Brain microvascular endothelial cell (primary cell): Measurements from ENCODE around the gene MSI2.

Experiments used
- DNase-seq: peaks from one replicate; pipeline ENCODE4 v3.0.0-alpha.2; 2020
- H3K27ac ChIP-seq: fragments of 250-450 bp; sonication (Bioruptor Pico); 2 replicates; pipeline ENCODE4 v1.5.1; 2020; ENCODE audit warnings: mild to moderate bottlenecking, moderate library complexity
- H3K27me3 ChIP-seq: fragments of 250-450 bp; sonication (Bioruptor Pico); replicated peaks from 2 replicates; pipeline ENCODE4 v1.5.1; 2020; ENCODE audit warnings: mild to moderate bottlenecking
- H3K36me3 ChIP-seq: fragments of 250-450 bp; sonication (Bioruptor Pico); replicated peaks from 2 replicates; pipeline ENCODE4 v1.5.1; 2020; ENCODE audit warnings: mild to moderate bottlenecking
- H3K4me3 ChIP-seq: 2 replicates; pipeline ENCODE4 v1.5.1; 2011; ENCODE audit warnings: low read depth, mild to moderate bottlenecking, control low read depth, low read length, moderate library complexity
- in situ Hi-C: cut with HindIII; loops from 2 replicates; pipeline ENCODE4 v1.10.0; 2017; ENCODE audit warnings: low sequenced_read_pairs, low pct_ligation_motif_present
- TF ChIP-seq, protein P1 (sequence below): IDR thresholded peaks from 2 replicates; pipeline ENCODE4 v1.5.1; 2011; ENCODE audit warnings: low read depth, mild to moderate bottlenecking, moderate library complexity, low read length, control low read depth, inconsistent platforms; ENCODE audit errors: missing control alignments

The MSI2 gene

DNA sequence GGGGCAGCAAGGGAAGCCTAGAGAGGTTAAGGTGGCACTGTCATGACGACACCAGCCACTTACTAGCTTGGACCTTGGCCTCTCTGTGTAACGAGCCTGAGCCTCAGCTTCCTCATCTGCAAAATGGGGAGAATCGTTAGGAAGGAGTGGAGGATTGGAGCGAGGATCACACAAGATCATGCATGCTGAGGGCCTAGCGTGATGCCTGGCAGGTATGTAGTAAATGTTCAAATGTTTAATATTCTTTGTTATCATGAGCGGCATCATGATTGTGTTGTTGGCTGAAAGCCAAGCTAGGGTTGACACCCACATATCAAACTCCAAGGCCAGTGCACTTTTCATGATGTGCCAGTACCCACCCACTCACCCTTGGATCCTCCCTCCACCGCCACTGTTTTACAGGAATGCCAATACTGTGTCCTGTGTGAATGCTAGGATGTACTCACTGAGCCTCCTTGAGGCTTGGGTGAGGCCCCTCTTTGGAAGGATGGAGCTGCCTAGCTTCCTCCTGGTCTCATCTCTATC is 192.5 kb downstream of the MSI2 start:
- Histone ChIP-seq H3K4me3 (no peak overlapping the region), H3K27me3 (no peaks in the 10 kb centered on the region), H3K27ac (no peak overlapping the region), H3K36me3 (no peaks in the 10 kb centered on the region)
- in situ Hi-C loops, result no loop called here
- no peak for DNase-seq
- TF ChIP-seq, protein P1, sequence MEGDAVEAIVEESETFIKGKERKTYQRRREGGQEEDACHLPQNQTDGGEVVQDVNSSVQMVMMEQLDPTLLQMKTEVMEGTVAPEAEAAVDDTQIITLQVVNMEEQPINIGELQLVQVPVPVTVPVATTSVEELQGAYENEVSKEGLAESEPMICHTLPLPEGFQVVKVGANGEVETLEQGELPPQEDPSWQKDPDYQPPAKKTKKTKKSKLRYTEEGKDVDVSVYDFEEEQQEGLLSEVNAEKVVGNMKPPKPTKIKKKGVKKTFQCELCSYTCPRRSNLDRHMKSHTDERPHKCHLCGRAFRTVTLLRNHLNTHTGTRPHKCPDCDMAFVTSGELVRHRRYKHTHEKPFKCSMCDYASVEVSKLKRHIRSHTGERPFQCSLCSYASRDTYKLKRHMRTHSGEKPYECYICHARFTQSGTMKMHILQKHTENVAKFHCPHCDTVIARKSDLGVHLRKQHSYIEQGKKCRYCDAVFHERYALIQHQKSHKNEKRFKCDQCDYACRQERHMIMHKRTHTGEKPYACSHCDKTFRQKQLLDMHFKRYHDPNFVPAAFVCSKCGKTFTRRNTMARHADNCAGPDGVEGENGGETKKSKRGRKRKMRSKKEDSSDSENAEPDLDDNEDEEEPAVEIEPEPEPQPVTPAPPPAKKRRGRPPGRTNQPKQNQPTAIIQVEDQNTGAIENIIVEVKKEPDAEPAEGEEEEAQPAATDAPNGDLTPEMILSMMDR, result no peak

DNA sequence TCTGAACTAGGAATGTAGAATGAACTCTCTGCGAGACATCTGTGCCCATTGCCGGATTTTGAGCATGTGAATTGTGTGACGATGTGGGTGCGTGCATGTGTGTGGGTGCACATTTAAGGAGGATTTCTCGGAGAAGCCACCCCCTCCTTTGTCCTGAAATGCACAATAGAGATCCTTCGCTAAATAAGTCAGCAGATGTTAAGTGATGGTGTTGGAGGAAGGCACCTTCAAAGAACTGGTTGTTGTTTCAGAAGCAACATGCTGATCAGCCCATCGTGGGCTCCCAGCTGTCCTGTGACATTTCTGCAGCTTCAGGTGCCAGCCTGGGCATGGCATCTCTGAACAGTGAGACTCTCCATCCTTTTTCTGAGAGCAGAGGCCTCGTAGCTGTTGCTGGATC is 194.9 kb downstream of the MSI2 start:
- TF ChIP-seq, protein P1, result no peak
- in situ Hi-C loops, result no loop called here
- H3K4me3 ChIP-seq, result no peak overlapping the region
- no peaks in the 10 kb centered on the region for H3K27me3 ChIP-seq
- H3K36me3 ChIP-seq, result no peaks in the 10 kb centered on the region
- H3K27ac ChIP-seq, result no peak overlapping the region
- DNase-seq, result no peak

DNA sequence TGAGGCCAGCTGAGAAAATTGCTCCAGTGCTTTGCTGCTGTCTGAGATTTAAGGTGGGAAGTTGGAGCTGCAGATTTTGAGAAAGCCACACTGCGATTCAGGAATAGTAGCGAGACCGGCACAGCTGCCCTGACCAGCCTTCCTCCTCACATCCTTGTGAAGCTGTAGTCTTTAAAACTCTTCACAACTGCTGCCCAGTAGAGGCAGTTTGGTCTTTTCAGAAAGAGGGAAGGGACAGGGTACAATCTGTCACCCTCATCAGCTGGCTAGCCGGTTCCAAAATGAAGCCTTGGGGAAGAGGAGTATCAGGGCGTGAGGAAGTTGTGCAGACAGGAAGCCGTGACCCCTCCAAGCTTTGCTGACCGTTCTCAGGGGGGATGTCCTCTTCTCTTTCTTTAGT is 195.3 kb downstream of the MSI2 start:
- in situ Hi-C loops, result no loop called here
- TF ChIP-seq, protein P1, result no peak

DNA sequence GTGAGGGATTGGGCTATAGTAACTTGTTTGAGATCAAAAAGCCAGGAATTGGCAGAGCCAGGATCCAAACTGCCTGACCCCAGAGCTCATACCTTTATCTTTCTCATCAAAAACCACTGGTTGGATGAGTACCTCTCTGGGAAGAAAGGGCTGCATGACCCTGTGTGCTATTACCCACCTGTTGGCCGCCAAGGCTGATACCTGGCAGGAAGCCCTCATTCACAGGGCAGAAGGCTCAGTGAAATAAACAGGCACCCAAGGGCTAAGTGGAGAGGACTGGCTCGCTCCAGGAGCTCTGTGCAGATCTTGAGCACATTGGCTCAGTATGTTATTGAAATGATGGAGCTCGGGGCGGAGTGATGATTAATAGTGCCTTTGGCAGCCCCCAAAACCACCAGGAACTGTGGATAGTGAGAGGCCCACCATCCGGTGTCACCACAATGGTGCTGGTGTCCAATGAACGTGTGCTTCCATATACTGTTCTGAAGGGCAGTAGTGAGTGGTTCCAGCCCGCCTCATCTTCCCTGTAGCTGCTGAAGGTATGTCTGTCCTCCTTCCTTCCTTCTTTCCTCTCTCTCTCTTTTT is 197.6 kb downstream of the MSI2 start:
- TF ChIP-seq, protein P1, result no peak
- in situ Hi-C loops, result no loop called here
- no peaks in the 10 kb centered on the region for H3K27me3 ChIP-seq
- H3K27ac ChIP-seq, result no peak overlapping the region
- DNase-seq, result no peak
- no peaks in the 10 kb centered on the region for H3K36me3 ChIP-seq
- no peak overlapping the region for H3K4me3 ChIP-seq

More for the DNA sequence above, 195.3 kb downstream of the MSI2 start:
- Histone ChIP-seq H3K27me3 (no peaks in the 10 kb centered on the region), H3K4me3 (no peak overlapping the region), H3K27ac (no peak overlapping the region), H3K36me3 (no peaks in the 10 kb centered on the region)
- DNase-seq, result no peak

DNA sequence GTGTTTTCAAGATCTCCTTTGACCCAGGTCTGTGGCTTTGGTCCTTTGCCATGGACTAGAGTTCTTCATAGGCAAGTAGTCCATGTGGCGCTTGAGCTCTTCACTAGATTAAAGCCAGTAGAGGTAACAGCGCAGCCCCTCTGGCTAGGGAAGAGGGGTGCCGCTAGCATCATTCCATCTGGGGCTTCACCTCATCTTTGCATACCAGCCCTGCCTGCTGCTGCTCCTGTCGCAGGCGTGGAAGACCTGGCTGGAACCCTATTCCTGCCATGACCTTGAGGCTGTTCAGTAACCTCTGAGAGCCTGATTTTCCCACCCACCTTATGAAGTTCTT is 198.4 kb downstream of the MSI2 start:
- Histone ChIP-seq H3K36me3 (no peaks in the 10 kb centered on the region), H3K4me3 (no peak overlapping the region), H3K27me3 (no peaks in the 10 kb centered on the region), H3K27ac (no peak overlapping the region)
- no peak for DNase-seq
- in situ Hi-C loops, result no loop called here
- TF ChIP-seq, protein P1, result no peak

DNA sequence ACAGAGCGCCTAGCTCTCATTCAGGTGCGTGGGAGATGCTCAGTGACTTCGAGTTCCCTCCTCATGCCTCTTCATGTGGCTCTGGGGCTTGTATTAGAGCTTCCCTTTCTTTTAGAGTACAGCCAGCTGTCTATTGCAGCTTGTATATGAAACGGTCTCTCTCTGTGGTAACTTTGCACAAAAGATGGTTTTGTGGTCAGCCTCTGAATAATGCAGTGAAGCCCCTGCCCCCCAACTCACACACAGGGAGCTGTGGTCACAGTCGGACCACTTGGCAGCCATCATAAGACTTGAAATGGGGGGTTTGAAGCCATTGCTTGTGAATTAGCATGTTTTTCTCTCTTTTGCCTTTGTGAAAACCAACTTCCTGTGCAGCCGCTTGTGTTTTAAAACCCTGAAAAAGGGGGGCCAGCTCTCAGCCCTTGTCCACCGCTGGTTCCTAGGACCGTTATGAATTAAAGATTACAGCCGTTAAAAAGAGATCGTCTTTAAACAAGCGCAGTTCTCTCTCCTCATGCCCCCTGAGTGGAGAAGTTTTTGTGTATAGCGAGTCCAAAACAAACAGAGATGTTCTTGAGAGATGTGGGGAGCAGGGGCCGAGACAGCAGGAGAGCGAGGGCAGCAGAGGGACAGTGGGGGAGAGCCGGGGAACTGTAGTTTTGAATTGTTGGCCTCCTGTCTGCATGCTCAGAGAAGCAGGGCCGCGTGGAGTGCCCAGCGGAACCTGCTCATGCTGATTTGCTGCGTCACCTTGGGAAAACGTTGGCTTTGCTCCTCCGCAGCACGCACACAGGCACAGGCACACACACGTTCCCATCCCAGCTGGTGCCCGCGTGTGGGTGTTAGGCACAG is 199.0 kb downstream of the MSI2 start:
- peak overlapping the region; percentile 66 for H3K27ac ChIP-seq

More for the DNA sequence above, 199.0 kb downstream of the MSI2 start:
- peak overlapping the region; percentile 15 for H3K4me3 ChIP-seq
- in situ Hi-C loops, result no loop called here
- peak; percentile 60 for DNase-seq
- TF ChIP-seq, protein P1, result no peak
- H3K27me3 ChIP-seq, result no peaks in the 10 kb centered on the region
- H3K36me3 ChIP-seq, result no peaks in the 10 kb centered on the region
